ENCODE data around the gene KMT2B. TPM values are rescaled to one million over a fixed set of nuclear protein-coding genes. Genes with fewer than 3 reads are reported as not detected.
A peak's percentile ranks its signal among the peaks of the same experiment; 100 is the strongest.

Gene KMT2B
- polyA plus RNA-seq, 12 donors, result 14.2 to 29.8 (median 19.9) TPM; not detected in 1

DNA sequence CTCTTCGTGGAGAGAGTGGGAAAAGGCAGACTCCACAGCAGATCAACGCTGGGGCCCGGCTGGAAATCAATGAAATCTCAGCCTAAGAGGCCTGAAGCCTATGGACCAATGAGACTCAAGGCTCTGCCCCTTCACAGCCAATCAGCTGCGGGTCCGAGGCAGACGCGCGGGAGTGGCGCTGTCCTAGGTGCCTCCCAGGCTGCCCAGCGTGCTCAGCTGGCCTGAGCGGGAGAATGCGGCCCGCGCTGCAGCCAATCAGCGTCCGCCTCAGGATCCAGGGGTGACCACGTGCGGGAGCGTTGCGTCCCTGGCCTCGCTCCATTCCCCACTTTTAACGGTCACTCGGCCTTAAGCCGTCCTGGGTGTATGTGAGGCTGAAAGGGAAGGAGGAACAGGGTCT lies 13.6 kb upstream of the KMT2B start, which contains the start of gene ZBTB32:
TSS of gene ZBTB32 (plus strand) at position 341 of the 400 bp plus-strand sequence. CDS start 10,069 bp downstream, outside the sequence.
- no peak for DNase-seq

DNA sequence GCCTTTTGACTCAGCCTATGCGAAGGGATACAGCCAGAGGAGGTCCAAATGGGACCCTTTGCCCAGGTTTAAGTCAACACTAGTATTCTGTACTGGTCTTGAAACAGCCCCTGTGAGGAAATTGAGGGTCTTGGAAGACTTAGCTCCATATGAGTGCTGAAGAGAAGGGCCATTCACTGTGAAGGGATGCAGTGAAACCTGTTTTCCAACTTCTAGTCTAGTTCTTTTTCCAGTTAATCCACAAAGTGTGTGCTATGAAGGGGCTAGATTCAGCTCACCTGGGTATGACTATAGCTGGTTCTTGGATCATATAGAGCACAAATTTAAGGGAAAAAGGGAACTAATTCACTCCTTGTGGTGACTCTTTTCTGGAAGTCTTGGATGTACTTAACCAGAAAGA lies 9.4 kb upstream of the KMT2B start:
- no peak for DNase-seq

DNA sequence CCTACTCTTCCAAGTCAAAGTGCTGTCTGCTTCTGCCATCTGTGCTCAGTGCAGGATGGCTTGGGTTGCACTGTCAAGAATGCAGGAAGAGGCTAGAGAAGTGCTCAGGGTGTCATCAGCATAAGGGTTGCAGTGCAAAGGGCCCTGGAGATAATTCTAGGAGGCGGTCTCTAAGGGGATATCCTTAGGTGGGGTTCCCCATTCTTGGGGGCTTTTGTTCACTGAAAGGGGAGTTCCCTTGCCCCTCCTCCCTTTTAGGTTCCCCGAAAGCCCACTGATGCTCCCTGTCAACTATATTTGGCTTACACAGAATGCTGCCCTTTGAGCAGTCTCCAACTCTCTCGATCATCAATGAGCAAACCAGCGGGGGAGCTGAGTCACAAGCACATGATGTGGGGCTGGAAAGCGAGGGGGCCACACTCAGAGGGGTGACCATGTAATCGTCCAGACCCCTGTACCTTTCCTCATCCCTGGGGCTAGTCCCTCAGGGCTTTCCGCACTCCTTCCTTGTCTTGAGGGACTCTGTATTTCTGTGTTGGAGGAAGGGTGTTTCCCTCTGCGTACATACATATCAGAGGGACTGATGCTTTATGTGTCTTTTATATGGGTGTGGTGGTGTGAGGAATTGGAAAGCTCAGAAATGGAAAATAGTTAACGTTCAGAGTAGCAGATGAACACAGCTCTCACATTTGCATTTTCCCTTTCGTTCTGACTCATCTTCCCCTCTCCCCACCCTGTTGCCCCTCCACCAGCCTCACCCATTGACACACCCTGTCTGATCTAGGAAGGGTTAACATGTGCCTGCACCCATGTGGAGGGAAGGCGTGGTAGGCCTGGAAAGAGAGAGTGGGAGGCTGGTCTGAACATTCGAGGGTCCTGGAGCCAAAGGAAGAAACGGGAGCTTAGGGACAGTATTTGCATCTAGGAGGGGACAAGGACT lies 6.7 kb upstream of the KMT2B start:
- DNase-seq, result no peak

DNA sequence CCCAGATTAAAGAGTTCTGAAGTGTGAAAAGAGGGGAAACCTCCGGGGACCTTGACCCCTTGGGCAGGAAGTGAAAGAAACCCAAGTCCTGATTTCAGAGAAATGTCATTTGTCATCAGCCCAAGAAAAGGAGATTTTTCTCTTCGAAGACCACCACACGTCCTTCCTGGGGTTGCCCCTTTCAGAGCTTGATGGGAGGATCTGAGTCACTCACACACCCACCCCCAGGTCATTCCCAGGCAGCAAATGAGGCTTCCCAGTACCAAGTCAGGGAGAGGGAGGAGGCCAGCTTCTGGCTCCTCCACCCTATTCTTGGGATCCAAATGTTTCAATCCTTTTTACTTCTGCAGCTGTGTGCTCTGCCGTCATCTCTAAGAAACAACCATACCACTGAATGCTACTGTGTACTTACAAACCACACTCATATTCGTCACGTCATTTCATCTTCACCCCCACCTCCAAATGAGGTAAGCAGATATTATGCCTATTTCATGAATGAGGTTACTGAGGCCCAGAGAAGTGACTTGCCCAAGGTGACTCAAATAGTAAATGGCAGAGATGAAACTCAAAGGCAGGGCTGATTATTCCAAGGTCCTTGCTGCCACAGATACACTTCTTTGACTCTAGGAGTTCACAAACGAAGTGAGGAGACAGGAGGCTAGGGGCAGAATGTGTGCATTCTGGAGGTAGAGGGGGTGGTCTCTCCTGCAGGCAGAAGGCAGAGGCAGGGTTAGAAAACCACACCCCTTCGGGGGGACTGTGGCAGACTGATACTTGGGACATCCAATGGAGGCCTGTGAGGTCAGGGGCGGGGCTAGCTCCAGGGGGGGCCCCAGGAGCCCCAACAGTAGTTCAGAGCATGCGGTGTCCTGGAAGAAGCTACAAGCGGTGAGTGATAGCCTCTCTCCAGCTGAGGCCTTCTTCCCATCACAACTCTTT lies 5.0 kb upstream of the KMT2B start:
- DNase-seq, result no peak

DNA sequence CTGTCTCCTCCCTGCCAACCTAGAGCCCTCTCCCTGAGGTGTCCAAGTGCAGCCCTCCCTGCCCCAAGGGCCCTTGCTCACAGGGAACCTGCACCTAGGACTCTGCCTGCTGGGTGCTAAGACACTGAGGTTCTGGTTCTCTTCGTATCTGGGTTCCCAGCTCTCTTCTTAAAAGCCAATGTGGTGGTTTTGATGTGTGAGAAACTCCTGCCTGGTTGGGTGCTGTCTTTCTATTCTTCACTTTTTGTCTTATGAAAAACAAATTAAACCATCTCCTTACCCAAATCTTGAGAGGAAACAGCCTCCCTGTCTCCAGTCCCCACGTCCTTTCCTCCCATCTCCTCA lies 4.3 kb upstream of the KMT2B start:
- DNase-seq, result no peak

DNA sequence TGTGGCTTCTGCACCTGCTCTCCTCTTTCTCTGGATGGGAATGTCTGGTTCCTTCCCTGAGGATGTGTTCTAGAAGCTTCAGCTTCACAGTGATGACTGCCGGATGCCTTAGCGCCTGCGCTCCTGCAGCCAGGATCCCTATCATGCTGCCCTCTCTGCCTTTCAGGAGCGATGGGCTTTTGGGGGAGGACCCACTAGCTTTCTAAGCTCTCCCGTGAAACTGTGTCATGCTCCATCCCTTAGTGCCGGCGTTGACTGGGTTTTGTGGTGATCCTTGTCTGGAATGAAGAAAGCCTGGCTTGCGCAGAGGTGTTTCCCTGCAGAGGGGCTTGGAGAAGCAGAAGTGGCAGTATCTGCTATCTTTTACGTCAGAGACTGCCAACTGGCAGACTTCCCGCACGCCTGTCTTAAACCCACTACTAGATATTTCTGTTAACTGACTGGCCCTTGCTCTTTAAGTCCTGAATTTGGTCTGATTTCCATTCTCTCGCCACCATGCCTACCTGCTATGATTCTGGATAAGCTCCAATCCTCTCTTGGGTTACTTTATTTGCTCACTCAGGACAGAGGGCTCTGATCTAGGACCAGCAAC lies 3.8 kb upstream of the KMT2B start:
- DNase-seq, result no peak

DNA sequence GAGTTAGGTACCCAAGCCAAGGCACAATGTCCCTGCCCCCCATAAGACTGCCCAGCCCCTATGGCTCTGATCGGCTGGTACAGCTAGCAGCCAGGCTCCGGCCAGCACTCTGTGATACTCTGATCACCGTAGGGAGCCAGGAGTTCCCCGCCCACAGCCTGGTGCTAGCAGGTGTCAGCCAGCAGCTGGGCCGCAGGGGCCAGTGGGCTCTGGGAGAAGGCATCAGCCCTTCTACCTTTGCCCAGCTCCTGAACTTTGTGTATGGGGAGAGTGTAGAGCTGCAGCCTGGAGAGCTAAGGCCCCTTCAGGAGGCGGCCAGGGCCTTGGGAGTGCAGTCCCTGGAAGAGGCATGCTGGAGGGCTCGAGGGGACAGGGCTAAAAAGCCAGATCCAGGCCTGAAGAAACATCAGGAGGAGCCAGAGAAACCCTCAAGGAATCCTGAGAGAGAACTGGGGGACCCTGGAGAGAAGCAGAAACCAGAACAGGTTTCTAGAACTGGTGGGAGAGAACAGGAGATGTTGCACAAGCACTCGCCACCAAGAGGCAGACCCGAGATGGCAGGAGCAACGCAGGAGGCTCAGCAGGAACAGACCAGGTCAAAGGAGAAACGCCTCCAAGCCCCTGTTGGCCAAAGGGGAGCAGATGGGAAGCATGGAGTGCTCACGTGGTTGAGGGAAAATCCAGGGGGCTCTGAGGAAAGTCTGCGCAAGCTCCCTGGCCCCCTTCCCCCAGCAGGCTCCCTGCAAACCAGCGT lies 3.0 kb upstream of the KMT2B start:
- DNase-seq, result no peak

DNA sequence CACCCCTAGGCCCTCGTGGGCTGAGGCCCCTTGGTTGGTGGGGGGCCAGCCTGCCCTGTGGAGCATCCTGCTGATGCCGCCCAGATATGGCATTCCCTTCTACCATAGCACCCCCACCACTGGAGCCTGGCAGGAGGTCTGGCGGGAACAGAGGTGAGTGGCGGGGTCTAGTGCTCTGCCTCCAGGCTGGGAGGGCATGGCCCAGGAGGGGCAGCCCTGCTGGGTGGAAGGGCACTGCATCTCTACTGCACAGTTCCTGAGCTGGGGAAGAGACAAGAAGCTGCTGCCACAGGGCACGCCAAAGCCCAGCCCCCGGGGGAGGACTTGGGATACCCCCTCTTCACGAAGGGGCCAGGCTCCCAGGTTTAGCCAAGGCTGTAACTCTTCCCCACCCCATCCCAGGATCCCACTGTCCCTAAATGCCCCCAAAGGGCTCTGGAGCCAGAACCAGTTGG lies 2.4 kb upstream of the KMT2B start:
- no peak for DNase-seq

DNA sequence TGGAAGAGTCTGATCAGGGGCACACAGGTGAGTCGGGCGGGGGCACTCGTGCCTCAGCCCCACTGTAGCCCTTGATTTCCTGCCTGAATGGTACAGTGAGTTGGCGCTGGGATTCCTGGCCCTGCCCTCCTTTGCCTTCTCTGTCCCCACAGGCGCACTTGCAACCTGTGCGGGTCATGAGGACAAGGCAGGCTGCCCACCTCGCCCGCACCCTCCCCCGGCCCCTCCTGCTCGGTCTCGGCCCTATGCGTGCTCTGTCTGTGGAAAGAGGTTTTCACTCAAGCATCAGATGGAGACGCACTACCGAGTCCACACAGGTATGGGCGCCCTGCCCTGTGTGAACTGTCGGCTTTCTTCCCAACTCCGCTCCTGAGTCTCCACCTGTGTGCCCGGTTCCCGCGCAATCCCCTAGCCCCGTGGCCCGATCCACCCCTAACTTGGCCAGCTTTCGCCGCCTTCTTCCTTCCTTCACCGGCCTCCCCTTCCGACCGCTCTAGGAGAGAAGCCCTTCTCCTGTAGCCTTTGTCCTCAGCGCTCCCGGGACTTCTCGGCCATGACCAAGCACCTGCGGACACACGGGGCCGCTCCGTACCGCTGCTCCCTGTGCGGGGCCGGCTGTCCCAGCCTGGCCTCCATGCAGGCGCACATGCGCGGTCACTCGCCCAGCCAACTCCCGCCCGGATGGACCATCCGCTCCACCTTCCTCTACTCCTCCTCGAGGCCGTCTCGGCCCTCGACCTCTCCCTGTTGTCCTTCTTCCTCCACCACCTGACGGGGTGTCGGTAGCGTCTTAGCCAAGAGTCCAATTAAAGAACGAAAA lies 1.6 kb upstream of the KMT2B start:
- no peak for DNase-seq

DNA sequence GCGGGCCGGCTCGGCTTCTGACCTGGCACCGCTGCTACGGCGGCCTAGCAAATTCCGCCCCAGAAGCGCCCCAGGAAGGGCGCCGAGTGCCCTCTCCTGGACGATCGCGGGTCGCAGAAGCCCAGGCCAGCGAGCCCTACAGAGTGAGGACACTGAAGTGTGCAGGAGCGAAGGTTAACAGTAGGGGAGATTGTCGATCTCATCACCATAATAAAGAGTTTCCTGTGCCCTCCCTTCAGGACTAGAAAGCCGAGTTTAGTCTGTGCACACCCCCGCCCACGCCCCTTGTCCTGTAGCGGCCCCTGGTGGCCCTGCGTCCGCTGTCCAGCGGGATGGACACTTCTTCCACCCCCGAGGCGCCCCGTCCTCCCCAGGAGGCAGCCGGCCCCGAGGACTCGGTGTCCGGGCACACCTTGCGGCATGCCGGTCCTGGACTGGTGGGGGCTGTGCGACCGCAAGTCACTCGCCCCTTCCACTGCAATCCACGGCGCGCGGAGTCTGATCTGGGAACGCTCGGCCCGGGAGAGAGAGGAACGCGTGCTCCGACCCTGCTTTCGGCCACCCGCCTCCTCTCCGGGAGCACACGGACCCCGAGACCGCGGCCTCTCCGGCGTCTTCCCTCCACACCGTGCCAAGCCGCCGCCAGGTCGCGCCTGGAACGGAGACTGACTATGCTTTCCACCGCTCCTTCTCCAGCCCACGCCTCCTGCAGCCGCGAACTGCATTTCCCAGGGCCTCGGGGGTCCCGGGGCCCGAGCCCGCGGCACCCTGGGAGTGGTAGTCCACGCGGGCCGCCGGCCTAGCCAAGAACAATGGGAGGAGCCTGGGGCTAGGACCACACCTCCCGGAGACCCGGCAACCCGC lies 770 bp upstream of the KMT2B start:
- DNase-seq, result peak; percentile 95

DNA sequence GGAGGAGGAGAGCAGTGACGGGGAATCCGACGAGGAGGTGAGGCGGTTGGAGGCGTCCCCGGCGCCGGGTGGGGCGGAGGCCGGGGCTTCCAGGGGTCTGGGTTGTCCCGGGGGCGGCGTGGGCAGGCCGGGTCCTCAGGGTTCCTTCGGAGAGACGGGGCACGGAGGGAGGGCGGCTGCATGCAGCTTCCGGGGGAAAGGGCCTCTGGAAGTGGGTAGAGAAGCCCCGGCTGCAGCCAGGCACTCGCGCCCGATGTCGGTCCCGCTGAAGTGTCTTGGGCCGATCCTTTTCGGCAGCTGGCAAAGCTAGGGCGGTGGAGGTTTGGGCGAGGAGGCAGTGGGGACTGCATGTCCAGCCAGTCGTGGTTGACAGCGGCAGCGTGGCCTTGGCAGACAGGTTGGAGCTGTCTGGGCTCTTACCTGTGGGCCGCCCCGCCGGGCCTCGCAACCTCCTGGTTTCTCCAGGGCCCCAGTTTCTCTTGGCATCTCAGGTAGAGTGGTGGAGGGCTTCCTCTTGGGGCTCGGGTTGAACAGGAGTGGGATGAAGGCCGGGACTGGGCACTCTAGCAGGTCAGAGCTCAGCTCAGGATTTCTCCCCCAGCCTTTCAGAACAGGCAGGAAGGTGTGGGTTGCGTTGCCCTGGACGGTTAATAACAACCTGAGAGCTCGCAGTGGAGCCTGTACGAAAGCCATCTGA lies 690 bp downstream of the KMT2B start:
- DNase-seq, result no peak

DNA sequence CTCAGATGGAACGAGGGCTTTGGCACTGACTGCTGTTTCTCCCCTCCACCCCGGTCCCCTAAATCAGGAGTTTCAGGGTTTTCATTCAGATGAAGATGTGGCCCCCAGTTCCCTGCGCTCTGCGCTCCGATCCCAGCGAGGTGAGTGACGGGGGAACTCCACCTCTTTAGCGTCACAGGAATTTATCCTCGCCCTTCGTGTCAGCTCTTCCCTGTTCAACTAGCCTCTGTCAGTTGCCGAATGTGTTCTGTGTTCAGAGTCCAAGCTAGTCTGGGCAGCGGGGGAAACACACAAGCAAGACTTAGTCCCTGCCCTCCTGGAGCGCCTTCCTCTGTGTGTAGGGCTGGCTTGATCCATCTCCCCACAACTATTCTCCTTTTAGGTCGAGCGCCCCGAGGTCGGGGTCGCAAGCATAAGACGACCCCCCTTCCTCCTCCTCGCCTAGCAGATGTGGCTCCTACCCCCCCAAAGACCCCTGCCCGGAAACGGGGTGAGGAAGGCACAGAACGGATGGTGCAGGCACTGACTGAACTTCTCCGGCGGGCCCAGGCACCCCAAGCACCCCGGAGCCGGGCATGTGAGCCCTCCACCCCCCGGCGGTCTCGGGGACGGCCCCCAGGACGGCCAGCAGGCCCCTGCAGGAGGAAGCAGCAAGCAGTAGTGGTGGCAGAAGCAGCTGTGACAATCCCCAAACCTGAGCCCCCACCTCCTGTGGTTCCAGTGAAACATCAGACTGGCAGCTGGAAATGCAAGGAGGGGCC lies 1.8 kb downstream of the KMT2B start:
- no peak for DNase-seq

DNA sequence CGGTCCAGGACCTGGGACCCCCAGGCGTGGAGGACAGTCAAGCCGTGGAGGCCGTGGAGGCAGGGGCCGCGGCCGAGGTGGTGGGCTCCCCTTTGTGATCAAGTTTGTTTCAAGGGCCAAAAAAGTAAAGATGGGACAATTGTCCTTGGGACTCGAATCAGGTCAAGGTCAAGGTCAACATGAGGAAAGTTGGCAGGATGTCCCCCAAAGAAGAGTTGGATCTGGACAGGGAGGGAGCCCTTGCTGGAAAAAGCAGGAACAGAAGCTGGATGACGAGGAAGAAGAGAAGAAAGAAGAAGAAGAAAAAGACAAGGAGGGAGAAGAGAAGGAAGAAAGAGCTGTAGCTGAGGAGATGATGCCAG lies 2.3 kb downstream of the KMT2B start:
- no peak for DNase-seq

DNA sequence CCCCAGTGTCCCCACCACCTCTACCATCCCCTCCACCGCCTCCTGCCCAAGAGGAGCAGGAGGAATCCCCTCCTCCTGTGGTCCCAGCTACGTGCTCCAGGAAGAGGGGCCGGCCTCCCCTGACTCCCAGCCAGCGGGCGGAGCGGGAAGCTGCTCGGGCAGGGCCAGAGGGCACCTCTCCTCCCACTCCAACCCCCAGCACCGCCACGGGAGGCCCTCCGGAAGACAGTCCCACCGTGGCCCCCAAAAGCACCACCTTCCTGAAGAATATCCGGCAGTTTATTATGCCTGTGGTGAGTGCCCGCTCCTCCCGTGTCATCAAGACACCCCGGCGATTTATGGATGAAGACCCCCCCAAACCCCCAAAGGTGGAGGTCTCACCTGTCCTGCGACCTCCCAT lies 2.8 kb downstream of the KMT2B start:
- DNase-seq, result no peak

DNA sequence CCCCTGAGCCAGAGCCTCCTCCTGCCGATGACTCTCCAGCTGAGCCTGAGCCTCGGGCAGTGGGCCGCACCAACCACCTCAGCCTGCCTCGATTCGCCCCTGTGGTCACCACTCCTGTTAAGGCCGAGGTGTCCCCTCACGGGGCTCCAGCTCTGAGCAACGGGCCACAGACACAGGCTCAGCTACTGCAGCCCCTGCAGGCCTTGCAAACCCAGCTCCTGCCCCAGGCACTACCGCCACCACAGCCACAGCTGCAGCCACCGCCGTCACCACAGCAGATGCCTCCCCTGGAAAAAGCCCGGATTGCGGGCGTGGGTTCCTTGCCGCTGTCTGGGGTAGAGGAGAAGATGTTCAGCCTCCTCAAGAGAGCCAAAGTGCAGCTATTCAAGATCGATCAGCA lies 3.6 kb downstream of the KMT2B start:
- no peak for DNase-seq

DNA sequence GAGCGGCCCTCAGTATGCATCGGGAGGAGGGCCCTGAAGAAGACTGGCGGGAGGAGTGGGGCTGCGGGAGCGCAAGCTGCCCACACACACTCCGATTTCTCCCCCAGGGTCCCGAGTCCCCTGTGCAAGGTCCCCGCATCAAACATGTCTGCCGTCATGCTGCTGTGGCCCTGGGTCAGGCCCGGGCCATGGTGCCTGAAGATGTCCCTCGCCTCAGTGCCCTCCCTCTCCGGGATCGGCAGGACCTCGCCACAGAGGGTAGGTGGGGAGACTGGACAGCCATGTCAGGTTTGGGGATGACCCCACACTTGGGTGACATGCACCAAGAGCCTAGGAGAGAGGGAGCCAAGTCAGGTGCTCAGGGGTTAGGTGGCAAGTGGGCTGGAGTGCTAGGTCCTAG lies 4.7 kb downstream of the KMT2B start:
- DNase-seq, result no peak

DNA sequence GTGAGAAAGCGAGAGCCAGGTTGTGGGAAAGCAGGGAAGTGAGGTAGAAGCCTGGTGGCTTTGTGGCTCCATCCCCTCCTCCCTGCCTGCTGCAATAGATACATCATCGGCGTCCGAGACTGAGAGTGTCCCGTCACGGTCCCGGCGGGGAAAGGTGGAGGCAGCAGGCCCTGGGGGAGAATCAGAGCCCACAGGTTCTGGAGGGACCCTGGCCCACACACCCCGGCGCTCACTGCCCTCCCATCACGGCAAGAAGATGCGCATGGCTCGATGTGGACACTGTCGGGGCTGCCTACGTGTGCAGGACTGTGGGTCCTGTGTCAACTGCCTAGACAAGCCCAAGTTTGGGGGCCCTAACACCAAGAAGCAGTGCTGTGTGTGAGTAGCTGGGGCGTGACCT lies 5.1 kb downstream of the KMT2B start:
- DNase-seq, result no peak

DNA sequence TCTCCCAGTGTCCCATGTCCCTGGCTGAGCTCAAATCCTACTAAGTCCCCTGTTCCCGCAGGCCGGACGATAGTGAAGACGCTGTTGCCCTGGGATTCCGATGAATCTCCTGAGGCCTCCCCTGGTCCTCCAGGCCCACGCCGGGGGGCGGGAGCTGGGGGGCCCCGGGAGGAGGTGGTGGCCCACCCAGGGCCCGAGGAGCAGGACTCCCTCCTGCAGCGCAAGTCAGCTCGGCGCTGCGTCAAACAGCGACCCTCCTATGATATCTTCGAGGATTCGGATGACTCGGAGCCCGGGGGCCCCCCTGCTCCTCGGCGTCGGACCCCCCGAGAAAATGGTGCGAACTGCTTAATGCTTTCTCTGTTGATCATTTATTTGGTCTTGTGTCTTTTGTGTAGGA lies 5.9 kb downstream of the KMT2B start:
- no peak for DNase-seq
